Panc1 (cell line): ENCODE results near the gene NAA80. TPM values are rescaled to one million over a fixed set of nuclear protein-coding genes. Genes with fewer than 3 reads are reported as not detected.

ENCODE experiments used
- ATAC-seq: fragments of 200-7000 bp; cut with Tn5 transposase; 2 replicates; pipeline ENCODE4 v1.9.1; 2020; ENCODE audit warnings: mild to moderate bottlenecking, moderate library complexity
- BruUV-seq: library from RNA; stranded (reverse); fragments of 400-500 nt; replicated peaks from 2 replicates; lab custom pipeline; 2021; lab: Mats Ljungman, UMichigan
- CTCF ChIA-PET: fragments of 300-600 bp; sonication (Branson Sonifier 250); formaldehyde crosslinking; loops from one replicate; lab custom pipeline; 2022; ENCODE audit warnings: antibody characterized with exemption; lab: Charles Lee
- POLR2A ChIA-PET: fragments of 300-600 bp; sonication (Branson Sonifier 250); formaldehyde crosslinking; loops from one replicate; lab custom pipeline; 2022; ENCODE audit warnings: antibody characterized with exemption; lab: Charles Lee
- DNase-seq: peaks from one replicate; pipeline ENCODE4 v3.0.0-alpha.2; 2010; ENCODE audit warnings: low read depth, low spot score
- H3K27ac ChIP-seq: 2 replicates; pipeline ENCODE4 v1.5.1; 2011; ENCODE audit warnings: mild to moderate bottlenecking, low read length, inconsistent platforms
- H3K27me3 ChIP-seq: fragments of 200-500 bp; sonication (Bioruptor generic); 2 replicates; pipeline ENCODE4 v1.6.0; 2014; ENCODE audit warnings: low read length, inconsistent platforms; ENCODE audit not compliant: control insufficient read depth, insufficient read depth
- H3K36me3 ChIP-seq: fragments of 200-500 bp; sonication (Bioruptor generic); 2 replicates; pipeline ENCODE4 v1.5.1; 2014; ENCODE audit warnings: inconsistent platforms, mild to moderate bottlenecking, low read length, moderate library complexity; ENCODE audit not compliant: control insufficient read depth, insufficient read depth
- H3K4me1 ChIP-seq: 2 replicates; pipeline ENCODE4 v1.5.1; 2011; ENCODE audit warnings: inconsistent platforms, mild to moderate bottlenecking, low read length, moderate library complexity; ENCODE audit not compliant: control insufficient read depth, insufficient read depth
- H3K4me3 ChIP-seq, 2 experiments: 2 replicates each; pipeline ENCODE4 v1.5.1; 2011 to 2012; ENCODE audit warnings: low read depth in 2 of 2, low read length in 2 of 2, mild to moderate bottlenecking in 2 of 2, inconsistent platforms in 1 of 2, moderate library complexity in 1 of 2
- H3K9me3 ChIP-seq: fragments of 200-500 bp; sonication (Bioruptor generic); 2 replicates; pipeline ENCODE4 v1.5.1; 2014; ENCODE audit warnings: low read depth, mild to moderate bottlenecking, inconsistent platforms, low read length, moderate library complexity; ENCODE audit not compliant: control insufficient read depth, insufficient read depth
- POLR2AphosphoS5 ChIP-seq: IDR thresholded peaks from 2 replicates; pipeline ENCODE4 v1.6.1; 2012; ENCODE audit warnings: mild to moderate bottlenecking, low read depth, low read length, moderate library complexity
- SIN3A ChIP-seq: IDR thresholded peaks from 2 replicates; pipeline ENCODE4 v1.6.1; 2012; ENCODE audit warnings: low read depth, mild to moderate bottlenecking, low read length, moderate library complexity, borderline replicate concordance; ENCODE audit not compliant: insufficient read depth
- TCF7L2 ChIP-seq: IDR thresholded peaks from 2 replicates; pipeline ENCODE4 v1.6.1; 2011; ENCODE audit warnings: mild to moderate bottlenecking, low read depth, low read length, inconsistent platforms
- in situ Hi-C: cut with HindIII; loops from 2 replicates; pipeline ENCODE4 v1.10.0; 2016; ENCODE audit warnings: low sequenced_read_pairs, low pct_unique_long_range_greater_than_20kb
- intact Hi-C: fragments of 100-400 bp; cut with micrococcal nuclease; formaldehyde crosslinking; loops from one replicate; pipeline ENCODE4 v1.10.0; 2022; ENCODE audit not compliant: unreplicated experiment
- total RNA-seq: library from RNA; stranded (reverse); gene quantifications from one replicate; pipeline ENCODE4 v1.2.1, GENCODE V29; 2021; ENCODE audit not compliant: unreplicated experiment
- TF ChIP-seq, protein P1 (sequence below): fragments of 450-650 bp; IDR thresholded peaks from 2 replicates; pipeline ENCODE4 v1.5.1; 2017; ENCODE audit warnings: mild to moderate bottlenecking
- TF ChIP-seq, protein P2 (sequence below), 2 experiments: IDR thresholded peaks; 2 replicates each; pipeline ENCODE4 v1.6.1; 2011 to 2012; ENCODE audit warnings: low read depth in 2 of 2, control low read depth in 1 of 2, low read length in 1 of 2, mild to moderate bottlenecking in 1 of 2, moderate library complexity in 1 of 2; ENCODE audit not compliant: insufficient read depth in 1 of 2

NAA80 gene
- total RNA-seq, 1 experiment from 2014 or later = 7.2 TPM

DNA sequence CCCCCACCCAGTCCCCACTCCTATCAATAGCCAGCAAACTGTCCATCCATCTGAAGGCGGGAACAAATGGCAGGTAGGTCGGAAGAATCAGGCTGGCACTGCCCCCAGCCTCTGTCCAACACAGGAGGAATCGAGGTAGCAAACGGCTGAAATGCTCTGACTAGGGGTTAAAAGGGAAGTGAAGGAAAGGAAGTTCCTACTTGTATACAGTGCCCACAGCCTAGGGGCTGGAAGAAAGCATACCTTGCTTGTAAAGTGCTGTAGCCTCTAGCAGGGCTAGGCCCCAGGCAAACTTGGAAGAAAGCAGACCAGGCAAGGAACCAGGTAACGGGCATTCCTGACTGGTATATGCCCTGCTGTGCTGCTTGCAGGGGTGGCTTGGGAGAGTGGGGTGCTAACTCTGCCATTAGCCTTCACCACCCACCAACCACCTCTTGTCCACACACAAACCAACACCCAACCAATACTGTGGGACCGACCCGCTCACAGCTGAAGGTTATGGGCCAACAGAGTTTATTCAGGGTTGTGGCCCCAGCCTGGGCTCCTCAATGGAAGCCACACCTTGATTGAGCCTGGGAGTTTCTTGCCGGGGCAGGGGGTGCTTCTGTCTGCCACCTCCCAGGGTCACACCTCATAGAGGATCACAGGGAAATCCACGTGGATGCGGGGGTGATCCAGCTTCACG is 26.4 kb upstream of the NAA80 start:
- BruUV-seq = no TSS peak
- Histone ChIP-seq H3K4me3 (no peak overlapping the region), H3K9me3 (no peaks in the 10 kb centered on the region), H3K27me3 (no peaks in the 10 kb centered on the region), H3K36me3 (peaks cover 8% of the 10 kb centered on the region), H3K27ac (no peak overlapping the region), H3K4me1 (peaks cover 27% of the 10 kb centered on the region)
- in situ Hi-C loops (no loop called here), intact Hi-C loops (no loop called here)
- TF ChIP-seq TCF7L2 = no peak
- TF ChIP-seq, protein P1, sequence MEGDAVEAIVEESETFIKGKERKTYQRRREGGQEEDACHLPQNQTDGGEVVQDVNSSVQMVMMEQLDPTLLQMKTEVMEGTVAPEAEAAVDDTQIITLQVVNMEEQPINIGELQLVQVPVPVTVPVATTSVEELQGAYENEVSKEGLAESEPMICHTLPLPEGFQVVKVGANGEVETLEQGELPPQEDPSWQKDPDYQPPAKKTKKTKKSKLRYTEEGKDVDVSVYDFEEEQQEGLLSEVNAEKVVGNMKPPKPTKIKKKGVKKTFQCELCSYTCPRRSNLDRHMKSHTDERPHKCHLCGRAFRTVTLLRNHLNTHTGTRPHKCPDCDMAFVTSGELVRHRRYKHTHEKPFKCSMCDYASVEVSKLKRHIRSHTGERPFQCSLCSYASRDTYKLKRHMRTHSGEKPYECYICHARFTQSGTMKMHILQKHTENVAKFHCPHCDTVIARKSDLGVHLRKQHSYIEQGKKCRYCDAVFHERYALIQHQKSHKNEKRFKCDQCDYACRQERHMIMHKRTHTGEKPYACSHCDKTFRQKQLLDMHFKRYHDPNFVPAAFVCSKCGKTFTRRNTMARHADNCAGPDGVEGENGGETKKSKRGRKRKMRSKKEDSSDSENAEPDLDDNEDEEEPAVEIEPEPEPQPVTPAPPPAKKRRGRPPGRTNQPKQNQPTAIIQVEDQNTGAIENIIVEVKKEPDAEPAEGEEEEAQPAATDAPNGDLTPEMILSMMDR = no peak
- no peak for TF ChIP-seq POLR2AphosphoS5
- CTCF ChIA-PET = no interaction called here
- POLR2A ChIA-PET = no interaction called here
- no peak for ATAC-seq
- no peak for DNase-seq

DNA sequence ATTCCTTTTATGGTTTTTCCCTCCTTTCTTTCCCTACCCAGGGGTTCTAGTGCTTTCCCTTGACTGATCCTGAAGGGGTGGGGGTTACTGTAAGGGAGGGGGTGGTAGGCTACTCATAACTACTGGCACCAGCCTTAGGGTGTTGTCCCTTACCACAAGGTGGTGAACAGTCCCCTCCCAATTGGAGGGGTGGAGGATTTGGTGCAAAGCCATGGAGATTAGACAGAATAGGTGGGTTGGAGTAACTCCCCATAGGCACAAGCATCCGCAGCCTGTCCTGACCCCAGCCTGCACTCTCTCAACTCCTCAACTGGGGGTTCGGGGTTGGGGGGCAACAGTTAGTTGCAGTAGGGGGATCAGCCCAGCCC is 25.9 kb upstream of the NAA80 start:
- ATAC-seq = no peak
- CTCF ChIA-PET = interaction anchor here (0.6 to 1.1 kb wide), 3 partner anchors 26 to 191 kb away, joined by 3 to 4 read pairs (median 3); partner anchors contain the start of genes HYAL3 and NAA80
- no peak for DNase-seq
- H3K27me3 ChIP-seq = no peaks in the 10 kb centered on the region
- H3K9me3 ChIP-seq = no peaks in the 10 kb centered on the region
- POLR2A ChIA-PET = no interaction called here
- no peak overlapping the region for H3K4me3 ChIP-seq
- peaks cover 5% of the 10 kb centered on the region; the same call in 1 of the 2 replicates for H3K36me3 ChIP-seq
- H3K4me1 ChIP-seq = peaks cover 31% of the 10 kb centered on the region
- H3K27ac ChIP-seq = no peak overlapping the region
- TF ChIP-seq SIN3A (no peak), TCF7L2 (no peak), POLR2AphosphoS5 (no peak)
- TF ChIP-seq, protein P1 = no peak
- TF ChIP-seq, protein P2, sequence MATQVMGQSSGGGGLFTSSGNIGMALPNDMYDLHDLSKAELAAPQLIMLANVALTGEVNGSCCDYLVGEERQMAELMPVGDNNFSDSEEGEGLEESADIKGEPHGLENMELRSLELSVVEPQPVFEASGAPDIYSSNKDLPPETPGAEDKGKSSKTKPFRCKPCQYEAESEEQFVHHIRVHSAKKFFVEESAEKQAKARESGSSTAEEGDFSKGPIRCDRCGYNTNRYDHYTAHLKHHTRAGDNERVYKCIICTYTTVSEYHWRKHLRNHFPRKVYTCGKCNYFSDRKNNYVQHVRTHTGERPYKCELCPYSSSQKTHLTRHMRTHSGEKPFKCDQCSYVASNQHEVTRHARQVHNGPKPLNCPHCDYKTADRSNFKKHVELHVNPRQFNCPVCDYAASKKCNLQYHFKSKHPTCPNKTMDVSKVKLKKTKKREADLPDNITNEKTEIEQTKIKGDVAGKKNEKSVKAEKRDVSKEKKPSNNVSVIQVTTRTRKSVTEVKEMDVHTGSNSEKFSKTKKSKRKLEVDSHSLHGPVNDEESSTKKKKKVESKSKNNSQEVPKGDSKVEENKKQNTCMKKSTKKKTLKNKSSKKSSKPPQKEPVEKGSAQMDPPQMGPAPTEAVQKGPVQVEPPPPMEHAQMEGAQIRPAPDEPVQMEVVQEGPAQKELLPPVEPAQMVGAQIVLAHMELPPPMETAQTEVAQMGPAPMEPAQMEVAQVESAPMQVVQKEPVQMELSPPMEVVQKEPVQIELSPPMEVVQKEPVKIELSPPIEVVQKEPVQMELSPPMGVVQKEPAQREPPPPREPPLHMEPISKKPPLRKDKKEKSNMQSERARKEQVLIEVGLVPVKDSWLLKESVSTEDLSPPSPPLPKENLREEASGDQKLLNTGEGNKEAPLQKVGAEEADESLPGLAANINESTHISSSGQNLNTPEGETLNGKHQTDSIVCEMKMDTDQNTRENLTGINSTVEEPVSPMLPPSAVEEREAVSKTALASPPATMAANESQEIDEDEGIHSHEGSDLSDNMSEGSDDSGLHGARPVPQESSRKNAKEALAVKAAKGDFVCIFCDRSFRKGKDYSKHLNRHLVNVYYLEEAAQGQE (IDR thresholded peaks at IDR 0.05; ENCODE audit: insufficient read depth in 1 of 2, low read depth in 2 of 2, low read length in 1 of 2) = no peak
- in situ Hi-C loops = no loop called here
- BruUV-seq = no TSS peak
- intact Hi-C loops = no loop called here
